SK-N-MC (cell line): ENCODE results near the gene RIF1.
"Not testable (repeated sequence)": the region's sequence is repeated elsewhere in the genome, so short reads cannot be mapped to it uniquely, and the experiment has no call there.

ENCODE experiments used
- DNase-seq: peaks from one replicate; pipeline ENCODE4 v3.0.0-alpha.2; 2011; ENCODE audit warnings: low read depth, low spot score
- H3K27ac ChIP-seq: fragments of 200-600 bp; sonication (generic); 2 replicates; pipeline ENCODE4 v1.5.1; 2016; ENCODE audit warnings: mixed run types
- H3K36me3 ChIP-seq: fragments of 200-600 bp; sonication (generic); 2 replicates; pipeline ENCODE4 v1.6.1; 2017; ENCODE audit warnings: antibody characterized with exemption, low read length, mixed read lengths; ENCODE audit not compliant: insufficient read depth
- H3K4me3 ChIP-seq: fragments of 200-600 bp; sonication (generic); 2 replicates; pipeline ENCODE4 v1.5.1; 2016
- H3K9ac ChIP-seq: fragments of 200-600 bp; sonication (generic); 2 replicates; pipeline ENCODE4 v1.8.0; 2017; ENCODE audit warnings: mixed run types, mixed read lengths; ENCODE audit not compliant: insufficient read length
- H3K9me3 ChIP-seq: fragments of 200-600 bp; sonication (generic); 2 replicates; pipeline ENCODE4 v1.6.1; 2017; ENCODE audit warnings: low read depth, mild to moderate bottlenecking, antibody characterized with exemption, low read length, moderate library complexity, mixed read lengths
- EZH2 ChIP-seq: fragments of 200-600 bp; sonication (generic); IDR thresholded peaks from one replicate; pipeline ENCODE4 v1.6.1; 2017; ENCODE audit warnings: antibody characterized with exemption
- FOXP2 ChIP-seq: optimal IDR thresholded peaks from 2 replicates; pipeline ENCODE3; 2011; ENCODE audit warnings: mild to moderate bottlenecking, moderate library complexity; ENCODE audit not compliant: insufficient read depth; ENCODE audit errors: extremely low read length, control extremely low read depth
- POLR2AphosphoS5 ChIP-seq: IDR thresholded peaks from 2 replicates; pipeline ENCODE4 v1.6.1; 2012; ENCODE audit warnings: mild to moderate bottlenecking, low read depth, low read length, borderline replicate concordance

The RIF1 gene

GRCh38 chr2:151405376-151405775 is 4.3 kb upstream of the RIF1 start:
- Histone ChIP-seq H3K9me3 (no peaks in the 10 kb centered on the region), H3K27ac (no peak overlapping the region), H3K4me3 (no peak overlapping the region), H3K36me3 (no peaks in the 10 kb centered on the region), H3K9ac (no peak overlapping the region)
- TF ChIP-seq FOXP2 = no peak
- DNase-seq = no peak

DNA sequence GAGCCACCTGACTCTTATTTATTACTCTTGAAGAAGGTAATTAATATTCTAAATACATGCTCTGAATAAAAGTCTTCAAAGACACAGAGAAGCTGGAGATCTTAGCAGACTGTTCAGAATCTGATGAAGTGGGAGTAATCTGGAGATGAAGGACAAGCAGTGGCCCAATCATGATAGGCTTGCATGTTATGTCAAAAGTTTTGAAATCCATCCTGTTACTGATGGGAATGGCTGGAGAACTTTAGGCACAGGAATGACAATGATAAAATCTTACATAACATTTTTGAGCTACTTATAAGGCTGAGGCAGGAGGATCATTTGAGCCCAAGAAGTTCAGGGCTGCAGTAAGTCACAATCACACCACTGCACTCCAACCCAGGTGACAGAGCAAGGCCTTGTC is 2.4 kb upstream of the RIF1 start:
- Histone ChIP-seq H3K9me3 (no peaks in the 10 kb centered on the region), H3K36me3 (peaks cover 14% of the 10 kb centered on the region), H3K27ac (no peak overlapping the region), H3K4me3 (no peak overlapping the region), H3K9ac (no peak overlapping the region)
- DNase-seq = no peak
- TF ChIP-seq POLR2AphosphoS5 = no peak
- TF ChIP-seq FOXP2 = no peak
- no peak for TF ChIP-seq EZH2

- TF ChIP-seq POLR2AphosphoS5 = no peak
- TF ChIP-seq FOXP2 = no peak
- no peak for TF ChIP-seq EZH2
- H3K9ac ChIP-seq = no peak overlapping the region
- H3K4me3 ChIP-seq = peak overlapping the region; percentile 94
- no peaks in the 10 kb centered on the region for H3K9me3 ChIP-seq
- peak overlapping the region; percentile 40; the same call in 1 of the 2 replicates for H3K27ac ChIP-seq
- DNase-seq = no peak
- peaks cover 31% of the 10 kb centered on the region for H3K36me3 ChIP-seq
Measured at GRCh38 chr2:151408788-151409600, 708 bp upstream of the RIF1 start.

DNA sequence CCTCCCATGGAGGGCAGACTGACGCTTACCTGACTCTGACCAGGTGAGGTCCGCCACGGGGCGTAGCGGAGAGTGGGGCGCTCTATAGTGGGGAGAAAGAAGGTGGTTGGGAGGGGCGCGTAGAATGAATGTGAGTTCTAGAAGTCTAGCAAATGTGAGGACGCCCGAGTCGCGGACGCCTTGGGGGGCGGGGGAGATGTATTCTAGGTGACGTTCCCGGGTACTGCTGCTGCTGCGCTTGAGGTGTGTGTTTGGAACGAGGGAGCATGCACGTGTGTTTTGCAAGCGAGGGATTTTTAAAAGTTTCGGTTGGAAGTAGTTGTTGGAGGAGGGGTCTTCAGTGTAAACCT is 758 bp downstream of the RIF1 start:
- TF ChIP-seq POLR2AphosphoS5 = no peak
- TF ChIP-seq EZH2 = no peak
- no peak for TF ChIP-seq FOXP2
- Histone ChIP-seq H3K9ac (peak overlapping the region; percentile 96), H3K27ac (peak overlapping the region; percentile 90; the same call in 1 of the 2 replicates), H3K36me3 (peaks cover 46% of the 10 kb centered on the region), H3K4me3 (peak overlapping the region; percentile 94), H3K9me3 (no peaks in the 10 kb centered on the region)
- DNase-seq = no peak

GRCh38 chr2:151417650-151418049 is 7.9 kb downstream of the RIF1 start:
- Histone ChIP-seq H3K4me3 (no peak overlapping the region), H3K27ac (no peak overlapping the region), H3K9me3 (no peaks in the 10 kb centered on the region), H3K9ac (no peak overlapping the region), H3K36me3 (peaks cover 96% of the 10 kb centered on the region)
- TF ChIP-seq FOXP2 (no peak), POLR2AphosphoS5 (no peak), EZH2 (no peak)
- DNase-seq = no peak

DNA sequence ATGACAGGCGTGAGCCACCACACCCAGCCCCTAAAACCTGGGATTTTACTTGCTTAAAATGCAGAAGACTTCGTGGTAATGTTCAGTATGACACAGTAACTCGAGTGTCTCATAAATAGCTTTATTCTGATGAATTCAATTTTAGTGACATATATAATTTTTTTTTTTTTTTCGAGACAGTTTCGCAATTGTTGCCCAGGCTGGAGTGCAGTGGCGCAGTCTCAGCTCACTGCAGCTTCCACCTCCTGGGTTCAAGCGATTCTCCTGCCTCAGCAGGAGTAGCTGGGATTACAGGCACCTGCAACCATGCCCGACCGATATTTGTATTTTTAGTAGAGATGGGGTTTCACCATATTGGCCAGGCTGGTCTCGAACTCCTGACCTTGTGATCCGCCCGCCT is 12.0 kb downstream of the RIF1 start:
- not testable (repeated sequence) for H3K9me3 ChIP-seq, H3K4me3 ChIP-seq, H3K9ac ChIP-seq, DNase-seq, H3K27ac ChIP-seq
- peaks cover 97% of the 10 kb centered on the region for H3K36me3 ChIP-seq

GRCh38 chr2:151422917-151423439 is 13.3 kb downstream of the RIF1 start:
- H3K9me3 ChIP-seq = no peaks in the 10 kb centered on the region
- no peak overlapping the region for H3K27ac ChIP-seq
- TF ChIP-seq POLR2AphosphoS5 (no peak), FOXP2 (no peak), EZH2 (no peak)
- DNase-seq = no peak
- peaks cover 94% of the 10 kb centered on the region for H3K36me3 ChIP-seq
- H3K9ac ChIP-seq = no peak overlapping the region
- H3K4me3 ChIP-seq = no peak overlapping the region

- Histone ChIP-seq H3K36me3 (peaks cover 93% of the 10 kb centered on the region), H3K9ac (no peak overlapping the region)
Measured at GRCh38 chr2:151423760-151424159, 14.1 kb downstream of the RIF1 start.

DNA sequence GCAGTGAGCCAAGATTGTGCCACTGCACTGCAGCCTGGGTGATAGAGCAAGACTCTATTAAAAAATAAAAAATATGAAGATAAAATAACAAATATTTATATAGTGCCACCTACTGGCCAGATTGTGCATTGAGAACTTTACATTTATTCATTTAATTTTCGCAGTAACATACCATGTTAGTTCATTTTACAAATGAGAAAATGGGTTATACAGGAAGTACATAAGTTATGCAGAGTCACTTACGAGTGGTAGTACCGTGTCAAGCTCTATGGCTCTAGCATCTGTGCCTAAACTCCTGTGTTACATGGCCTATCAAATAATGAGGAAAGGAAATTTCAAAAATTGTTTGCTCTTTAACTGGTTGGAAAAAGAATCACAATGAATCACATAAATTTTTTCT is 27.9 kb downstream of the RIF1 start:
- TF ChIP-seq FOXP2 (no peak), EZH2 (no peak), POLR2AphosphoS5 (no peak)
- Histone ChIP-seq H3K9me3 (no peaks in the 10 kb centered on the region), H3K36me3 (peaks cover 84% of the 10 kb centered on the region), H3K9ac (no peak overlapping the region), H3K4me3 (no peak overlapping the region), H3K27ac (no peak overlapping the region)
- DNase-seq = peak; percentile 26

More at GRCh38 chr2:151423760-151424159, 14.1 kb downstream of the RIF1 start:
- no peak for DNase-seq
- Histone ChIP-seq H3K4me3 (no peak overlapping the region), H3K27ac (no peak overlapping the region), H3K9me3 (no peaks in the 10 kb centered on the region)
- TF ChIP-seq FOXP2 = no peak
- no peak for TF ChIP-seq POLR2AphosphoS5
